ENCODE measurements around the gene P4HTM.

P4HTM gene

DNA sequence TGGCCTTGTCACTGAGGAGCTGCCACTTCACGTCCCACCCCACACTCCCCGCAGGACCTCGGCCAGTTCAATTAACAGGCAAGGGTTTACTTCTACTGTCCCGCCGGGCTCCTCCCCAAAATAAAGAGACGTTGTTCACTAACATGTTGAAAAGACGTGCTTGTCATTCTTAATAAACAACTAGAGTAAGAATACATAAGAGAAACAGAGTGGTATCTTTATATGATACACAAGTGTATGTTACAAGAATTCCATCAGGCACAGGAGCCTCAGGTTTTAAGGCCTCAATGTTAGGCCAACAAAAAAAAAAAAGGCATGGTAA lies 39.5 kb downstream of the P4HTM start:
- no peaks in the 10 kb centered on the region for H3K9me3 ChIP-seq (ENCODE audit: control insufficient read depth, low read length)
- H3K4me3 ChIP-seq (ENCODE audit: insufficient read depth, low read depth, low read length, poor library complexity, severe bottlenecking): peak overlapping the region; percentile 78
- H3K4me1 ChIP-seq (ENCODE audit: control insufficient read depth, insufficient read depth, low read length, poor library complexity, severe bottlenecking): peaks cover 12% of the 10 kb centered on the region
- peak overlapping the region; percentile 92 for H3K27ac ChIP-seq (ENCODE audit: insufficient read depth, low read length, poor library complexity, severe bottlenecking)
- H3K27me3 ChIP-seq (replicated peaks; ENCODE audit: control insufficient read depth, insufficient read depth, low read length, poor library complexity, severe bottlenecking): no peaks in the 10 kb centered on the region
- peaks cover 56% of the 10 kb centered on the region for H3K36me3 ChIP-seq (ENCODE audit: control insufficient read depth, insufficient read depth, low read length)
- no peak for DNase-seq

DNA sequence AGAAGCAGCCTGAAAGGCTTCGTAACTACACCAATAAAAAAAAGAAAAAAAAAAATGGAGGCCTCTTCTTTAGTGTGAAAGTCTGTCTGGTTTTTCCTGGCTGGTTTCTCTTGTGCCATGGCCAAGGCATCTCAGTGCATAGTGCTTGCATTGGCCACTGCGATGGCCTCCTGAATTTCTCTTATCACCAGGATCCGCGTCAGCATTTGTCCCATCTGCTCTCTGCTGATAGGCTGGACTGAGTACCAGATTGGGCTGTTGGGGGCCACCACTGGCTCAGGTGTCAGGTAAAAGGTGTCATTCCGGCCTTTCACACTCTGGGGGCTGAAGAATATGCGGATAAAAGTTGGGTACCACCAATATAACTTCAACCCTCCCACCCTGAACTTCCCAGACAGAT lies 40.3 kb downstream of the P4HTM start:
- Histone ChIP-seq H3K9me3 (ENCODE audit: control insufficient read depth, low read length) (no peaks in the 10 kb centered on the region), H3K4me3 (ENCODE audit: insufficient read depth, low read depth, low read length, poor library complexity, severe bottlenecking) (no peak overlapping the region), H3K27me3 (replicated peaks; ENCODE audit: control insufficient read depth, insufficient read depth, low read length, poor library complexity, severe bottlenecking) (no peaks in the 10 kb centered on the region), H3K27ac (ENCODE audit: insufficient read depth, low read length, poor library complexity, severe bottlenecking) (no peak overlapping the region), H3K36me3 (ENCODE audit: control insufficient read depth, insufficient read depth, low read length) (peaks cover 56% of the 10 kb centered on the region), H3K4me1 (ENCODE audit: control insufficient read depth, insufficient read depth, low read length, poor library complexity, severe bottlenecking) (peaks cover 12% of the 10 kb centered on the region)
- DNase-seq: no peak

DNA sequence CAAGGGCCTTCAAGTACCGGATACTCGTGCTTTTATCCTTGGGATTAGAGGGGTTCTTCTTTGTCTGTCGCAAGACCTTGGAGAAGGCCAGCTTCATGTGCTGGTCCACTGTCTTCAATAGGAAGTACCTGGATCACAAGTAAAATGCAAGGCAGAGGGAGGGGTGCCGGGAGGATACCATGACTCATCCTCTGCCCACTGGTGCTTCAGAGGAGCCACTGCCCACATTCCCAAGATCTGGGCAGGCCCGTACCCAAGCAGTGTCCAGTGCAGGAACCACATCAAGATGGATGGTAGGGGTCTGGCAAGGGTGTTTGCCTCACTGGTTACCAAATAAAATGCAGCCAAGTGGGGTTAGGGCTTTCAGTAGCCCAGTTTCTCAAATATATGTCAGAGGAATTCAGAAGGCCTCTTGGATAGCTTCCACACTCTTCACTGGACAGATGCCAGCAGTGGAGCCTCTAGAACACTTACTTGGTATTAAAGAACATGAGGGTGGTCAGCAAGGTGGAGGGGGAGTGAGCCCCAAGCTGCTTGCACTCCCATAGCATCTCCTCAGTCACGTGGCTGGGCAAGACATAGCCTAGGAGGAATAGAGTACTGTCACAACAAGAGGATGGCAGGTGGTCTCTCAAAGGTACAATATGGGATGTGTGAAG lies 42.7 kb downstream of the P4HTM start:
- DNase-seq: no peak
- H3K4me1 ChIP-seq (ENCODE audit: control insufficient read depth, insufficient read depth, low read length, poor library complexity, severe bottlenecking): peaks cover 12% of the 10 kb centered on the region
- peaks cover 51% of the 10 kb centered on the region for H3K36me3 ChIP-seq (ENCODE audit: control insufficient read depth, insufficient read depth, low read length)
- no peaks in the 10 kb centered on the region for H3K27me3 ChIP-seq (replicated peaks; ENCODE audit: control insufficient read depth, insufficient read depth, low read length, poor library complexity, severe bottlenecking)
- no peak overlapping the region for H3K4me3 ChIP-seq (ENCODE audit: insufficient read depth, low read depth, low read length, poor library complexity, severe bottlenecking)
- H3K9me3 ChIP-seq (ENCODE audit: control insufficient read depth, low read length): no peaks in the 10 kb centered on the region
- H3K27ac ChIP-seq (ENCODE audit: insufficient read depth, low read length, poor library complexity, severe bottlenecking): no peak overlapping the region

DNA sequence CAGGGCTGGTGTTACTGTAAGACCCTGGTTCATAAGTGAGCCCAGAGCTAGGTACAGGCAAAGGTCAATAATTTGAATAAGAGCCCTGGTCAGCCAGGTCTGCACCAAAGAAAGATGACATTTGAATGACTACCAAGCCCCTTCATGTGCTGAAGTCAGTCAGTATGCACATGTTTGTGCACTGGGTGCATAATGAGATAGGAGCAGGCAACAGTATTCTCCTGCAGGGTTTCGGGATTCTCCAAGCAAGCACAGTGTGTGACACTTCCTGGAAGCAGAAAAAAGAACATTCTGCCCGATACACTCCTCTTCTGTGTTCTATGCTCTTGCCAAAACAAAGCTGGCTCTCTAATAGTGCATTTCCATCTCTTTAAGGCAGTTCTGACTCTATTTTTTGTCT lies 44.6 kb downstream of the P4HTM start:
- peaks cover 51% of the 10 kb centered on the region for H3K36me3 ChIP-seq (ENCODE audit: control insufficient read depth, insufficient read depth, low read length)
- H3K27me3 ChIP-seq (replicated peaks; ENCODE audit: control insufficient read depth, insufficient read depth, low read length, poor library complexity, severe bottlenecking): no peaks in the 10 kb centered on the region
- no peak overlapping the region for H3K4me3 ChIP-seq (ENCODE audit: insufficient read depth, low read depth, low read length, poor library complexity, severe bottlenecking)
- H3K4me1 ChIP-seq (ENCODE audit: control insufficient read depth, insufficient read depth, low read length, poor library complexity, severe bottlenecking): no peaks in the 10 kb centered on the region
- no peak for DNase-seq
- no peaks in the 10 kb centered on the region for H3K9me3 ChIP-seq (ENCODE audit: control insufficient read depth, low read length)
- no peak overlapping the region for H3K27ac ChIP-seq (ENCODE audit: insufficient read depth, low read length, poor library complexity, severe bottlenecking)

DNA sequence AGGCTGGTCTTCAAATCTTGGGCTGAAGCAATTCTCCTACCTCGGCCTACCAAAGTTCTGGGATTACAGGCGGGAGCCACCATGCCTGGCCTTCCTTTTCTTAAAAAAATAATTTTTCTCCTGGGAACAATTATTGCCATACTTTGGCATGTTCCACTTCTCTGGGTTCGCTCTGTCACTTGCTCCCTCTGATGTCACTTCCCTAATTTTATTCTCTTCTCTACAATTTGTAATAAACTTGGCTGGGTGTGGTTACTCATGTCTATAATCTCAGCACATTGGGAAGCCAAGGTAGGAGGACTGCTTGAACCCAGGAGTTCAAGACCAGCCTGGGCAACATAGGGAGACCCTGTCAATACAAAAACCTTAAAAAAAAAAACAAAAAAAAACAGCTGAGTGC lies 45.2 kb downstream of the P4HTM start:
- Histone ChIP-seq H3K36me3 (ENCODE audit: control insufficient read depth, insufficient read depth, low read length) (peaks cover 55% of the 10 kb centered on the region), H3K9me3 (ENCODE audit: control insufficient read depth, low read length) (no peaks in the 10 kb centered on the region)

DNA sequence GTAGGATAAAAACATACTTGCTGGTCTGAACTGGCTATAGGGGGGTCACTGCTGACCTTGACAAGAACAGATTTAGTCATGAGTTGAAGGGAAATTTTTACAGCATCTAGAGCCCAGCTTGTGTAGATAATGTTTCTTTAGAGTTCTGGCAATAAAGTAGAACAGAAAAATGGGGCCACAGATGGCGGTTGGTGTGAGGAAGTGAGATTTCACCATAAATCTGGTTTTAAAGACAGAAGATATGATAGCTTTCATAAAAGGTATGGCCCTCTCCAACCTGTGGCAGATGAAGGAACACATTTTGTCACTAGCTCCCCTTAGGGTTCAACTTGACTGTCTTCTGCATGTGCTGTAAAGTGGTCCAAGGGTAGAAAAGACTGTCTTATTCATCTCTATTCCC lies 63.5 kb downstream of the P4HTM start:
- peaks cover 47% of the 10 kb centered on the region for H3K36me3 ChIP-seq (ENCODE audit: control insufficient read depth, insufficient read depth, low read length)
- no peak overlapping the region for H3K27ac ChIP-seq (ENCODE audit: insufficient read depth, low read length, poor library complexity, severe bottlenecking)

More for the DNA sequence above, 45.2 kb downstream of the P4HTM start:
- Histone ChIP-seq H3K4me1 (ENCODE audit: control insufficient read depth, insufficient read depth, low read length, poor library complexity, severe bottlenecking) (no peaks in the 10 kb centered on the region), H3K27ac (ENCODE audit: insufficient read depth, low read length, poor library complexity, severe bottlenecking) (no peak overlapping the region), H3K27me3 (replicated peaks; ENCODE audit: control insufficient read depth, insufficient read depth, low read length, poor library complexity, severe bottlenecking) (no peaks in the 10 kb centered on the region), H3K4me3 (ENCODE audit: insufficient read depth, low read depth, low read length, poor library complexity, severe bottlenecking) (no peak overlapping the region)
- no peak for DNase-seq

DNA sequence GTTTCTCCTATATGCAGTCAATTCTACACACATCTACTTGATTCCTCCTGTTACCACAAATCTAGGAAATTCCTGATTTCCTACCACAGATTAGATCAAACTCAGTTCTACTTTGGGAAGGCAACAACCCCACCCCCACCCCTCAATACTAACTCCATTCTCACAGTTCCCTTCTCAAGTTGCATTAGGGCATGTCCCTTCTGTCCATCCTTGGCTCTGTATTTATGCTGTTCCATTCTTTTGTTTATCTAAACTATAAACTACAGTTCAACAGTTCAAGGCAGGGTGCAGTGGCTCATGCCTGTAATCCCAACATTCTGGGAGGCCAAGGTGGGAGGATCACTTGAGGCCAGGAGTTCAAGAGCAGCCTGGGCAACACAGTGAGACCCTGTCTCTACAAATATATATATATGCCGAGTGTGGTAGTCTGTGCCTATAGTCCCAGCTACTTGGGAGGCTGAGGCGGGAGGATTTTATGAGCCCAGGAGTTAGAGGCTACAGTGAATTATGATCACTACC lies 64.4 kb downstream of the P4HTM start:
- no peak overlapping the region for H3K4me3 ChIP-seq (ENCODE audit: insufficient read depth, low read depth, low read length, poor library complexity, severe bottlenecking)
- H3K36me3 ChIP-seq (ENCODE audit: control insufficient read depth, insufficient read depth, low read length): peaks cover 47% of the 10 kb centered on the region
- no peak for DNase-seq
- no peaks in the 10 kb centered on the region for H3K27me3 ChIP-seq (replicated peaks; ENCODE audit: control insufficient read depth, insufficient read depth, low read length, poor library complexity, severe bottlenecking)
- no peaks in the 10 kb centered on the region for H3K4me1 ChIP-seq (ENCODE audit: control insufficient read depth, insufficient read depth, low read length, poor library complexity, severe bottlenecking)
- no peaks in the 10 kb centered on the region for H3K9me3 ChIP-seq (ENCODE audit: control insufficient read depth, low read length)
- H3K27ac ChIP-seq (ENCODE audit: insufficient read depth, low read length, poor library complexity, severe bottlenecking): no peak overlapping the region

More for the DNA sequence above, 63.5 kb downstream of the P4HTM start:
- Histone ChIP-seq H3K4me1 (ENCODE audit: control insufficient read depth, insufficient read depth, low read length, poor library complexity, severe bottlenecking) (no peaks in the 10 kb centered on the region), H3K4me3 (ENCODE audit: insufficient read depth, low read depth, low read length, poor library complexity, severe bottlenecking) (no peak overlapping the region), H3K9me3 (ENCODE audit: control insufficient read depth, low read length) (no peaks in the 10 kb centered on the region), H3K27me3 (replicated peaks; ENCODE audit: control insufficient read depth, insufficient read depth, low read length, poor library complexity, severe bottlenecking) (no peaks in the 10 kb centered on the region)
- DNase-seq: no peak
